Measurements from ENCODE around the gene GNB3. TPM values are rescaled to one million over a fixed set of nuclear protein-coding genes. Genes with fewer than 3 reads are reported as not detected.

The GNB3 gene
- total and polyA plus RNA-seq, 2 of the 4 experiments (the other 2 are of a cell fraction): 0.72 to 20.5 TPM

DNA sequence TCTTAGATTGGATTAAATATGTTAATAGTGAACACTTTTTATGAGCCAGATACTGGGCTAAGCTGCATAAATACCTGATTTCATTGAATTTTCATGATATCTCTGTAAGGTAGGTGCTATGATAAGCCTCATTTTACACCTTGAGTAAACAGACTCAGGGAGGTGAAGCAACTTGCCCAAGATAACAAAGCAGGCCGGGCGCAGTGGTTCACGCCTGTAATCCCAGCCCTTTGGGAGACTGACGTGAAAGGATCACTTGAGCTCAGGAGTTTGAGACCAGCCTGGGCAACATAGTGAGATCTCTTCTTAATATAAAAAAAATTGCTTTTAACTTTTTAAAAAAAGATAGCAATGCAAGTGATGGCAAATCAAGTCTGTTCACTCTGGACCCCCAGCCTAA is 1.4 kb downstream of the GNB3 start:
- Histone ChIP-seq H3K79me1 (ENCODE audit: low read depth in 1 of 2, low read length in 2 of 2) (peaks cover 3 to 7% of the 10 kb centered on the region in 2 experiments; a peak in 3 of 4 replicates), H3K9me3 (ENCODE audit: control insufficient read depth, insufficient read depth, low read length) (no peaks in the 10 kb centered on the region), H2AFZ (replicated peaks; ENCODE audit: low read length, poor library complexity) (no peak overlapping the region), H3K4me1 (ENCODE audit: control insufficient read depth, insufficient read depth, low read length) (no peaks in the 10 kb centered on the region), H4K8ac (ENCODE audit: low read depth in 2 of 2, low read length in 2 of 2) (no peak overlapping the region), H4K20me1 (ENCODE audit: insufficient read depth, low read length) (no peaks in the 10 kb centered on the region; the same call in 1 of the 2 replicates), H3K9ac (ENCODE audit: low read depth, low read length) (no peak overlapping the region), H2BK15ac (ENCODE audit: low read depth, low read length) (no peak overlapping the region), H2BK120ac (ENCODE audit: low read depth, low read length) (no peak overlapping the region), H4K91ac (ENCODE audit: insufficient read depth, low read depth, low read length) (no peak overlapping the region), H3K14ac (replicated peaks; ENCODE audit: low read depth, low read length) (no peak overlapping the region), H3K18ac (ENCODE audit: low read depth, low read length) (no peak overlapping the region), H2AK9ac (replicated peaks; ENCODE audit: low read depth, low read length, poor library complexity) (no peak overlapping the region), H3K23ac (ENCODE audit: low read depth, low read length) (no peak overlapping the region), H4K5ac (ENCODE audit: low read depth, low read length) (no peak overlapping the region), H2AK5ac (ENCODE audit: low read depth, low read length) (no peak overlapping the region), H3K4ac (ENCODE audit: low read depth, low read length) (no peak overlapping the region), H3K27ac (ENCODE audit: insufficient read depth, low read length) (no peak overlapping the region), H3K36me3 (ENCODE audit: control insufficient read depth, insufficient read depth, low read length) (peaks cover 76% of the 10 kb centered on the region), H2BK5ac (ENCODE audit: low read depth, low read length, poor library complexity, severe bottlenecking) (no peak overlapping the region), H3K4me2 (ENCODE audit: low read depth, low read length) (no peak overlapping the region), H3K4me3 (ENCODE audit: insufficient read depth, low read depth, low read length) (no peak overlapping the region), H3K9me1 (ENCODE audit: insufficient read depth, low read length) (no peaks in the 10 kb centered on the region), H3K56ac (ENCODE audit: extremely low read depth, insufficient read depth, low read length) (no peak overlapping the region), H3K27me3 (ENCODE audit: control insufficient read depth, insufficient read depth, low read length) (no peaks in the 10 kb centered on the region), H2BK20ac (ENCODE audit: low read depth, low read length) (no peak overlapping the region)
- TF ChIP-seq POLR2A (IDR thresholded peaks at IDR 0.05; ENCODE audit: low read depth, low read length) (no peak), MAZ (IDR thresholded peaks at IDR 0.05; ENCODE audit: borderline replicate concordance, low read depth, low read length) (no peak), MAFK (IDR thresholded peaks at IDR 0.05; ENCODE audit: low read depth, low read length) (no peak), SMC3 (IDR thresholded peaks at IDR 0.05; ENCODE audit: low read depth, low read length) (no peak), RCOR1 (IDR thresholded peaks at IDR 0.05; ENCODE audit: insufficient replicate concordance, low read length) (no peak), BHLHE40 (IDR thresholded peaks at IDR 0.05; ENCODE audit: low read depth, low read length) (no peak), MXI1 (IDR thresholded peaks at IDR 0.05; ENCODE audit: borderline replicate concordance, low read depth, low read length) (no peak), CTCF (conservative IDR thresholded peaks at IDR 0.05; ENCODE audit: low read depth, low read length) (no peak), CHD1 (IDR thresholded peaks at IDR 0.05; ENCODE audit: low read depth, low read length) (no peak), NFE2L2 (IDR thresholded peaks at IDR 0.05; ENCODE audit: low read depth, low read length) (no peak), RAD21 (IDR thresholded peaks at IDR 0.05; ENCODE audit: low read length) (no peak), RFX5 (IDR thresholded peaks at IDR 0.05; ENCODE audit: low read depth, low read length) (no peak), FOS (IDR thresholded peaks at IDR 0.05; ENCODE audit: low read depth, low read length) (no peak), CEBPB (IDR thresholded peaks at IDR 0.05; ENCODE audit: low read depth, low read length) (no peak)
- TF ChIP-seq, protein P1, sequence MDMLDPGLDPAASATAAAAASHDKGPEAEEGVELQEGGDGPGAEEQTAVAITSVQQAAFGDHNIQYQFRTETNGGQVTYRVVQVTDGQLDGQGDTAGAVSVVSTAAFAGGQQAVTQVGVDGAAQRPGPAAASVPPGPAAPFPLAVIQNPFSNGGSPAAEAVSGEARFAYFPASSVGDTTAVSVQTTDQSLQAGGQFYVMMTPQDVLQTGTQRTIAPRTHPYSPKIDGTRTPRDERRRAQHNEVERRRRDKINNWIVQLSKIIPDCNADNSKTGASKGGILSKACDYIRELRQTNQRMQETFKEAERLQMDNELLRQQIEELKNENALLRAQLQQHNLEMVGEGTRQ (IDR thresholded peaks at IDR 0.05; ENCODE audit: low read depth, low read length): no peak
- TF ChIP-seq, protein P2, sequence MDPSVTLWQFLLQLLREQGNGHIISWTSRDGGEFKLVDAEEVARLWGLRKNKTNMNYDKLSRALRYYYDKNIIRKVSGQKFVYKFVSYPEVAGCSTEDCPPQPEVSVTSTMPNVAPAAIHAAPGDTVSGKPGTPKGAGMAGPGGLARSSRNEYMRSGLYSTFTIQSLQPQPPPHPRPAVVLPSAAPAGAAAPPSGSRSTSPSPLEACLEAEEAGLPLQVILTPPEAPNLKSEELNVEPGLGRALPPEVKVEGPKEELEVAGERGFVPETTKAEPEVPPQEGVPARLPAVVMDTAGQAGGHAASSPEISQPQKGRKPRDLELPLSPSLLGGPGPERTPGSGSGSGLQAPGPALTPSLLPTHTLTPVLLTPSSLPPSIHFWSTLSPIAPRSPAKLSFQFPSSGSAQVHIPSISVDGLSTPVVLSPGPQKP (IDR thresholded peaks at IDR 0.05; ENCODE audit: borderline replicate concordance, low read depth, low read length): no peak
- ATAC-seq (ENCODE audit: low read depth) (no peak), DNase-seq (no peak)
- in situ Hi-C loops (cut with MboI; ENCODE audit: low sequenced_read_pairs) (no loop called here), intact Hi-C loops (cut with micrococcal nuclease) (no loop called here), dilution Hi-C loops (cut with HindIII; ENCODE audit: low sequenced_read_pairs, unreplicated experiment) (no loop called here)
- BruUV-seq (replicated peaks): no TSS peak
- WGBS, 2 experiments (ENCODE audit: extremely low coverage in 2 of 2, insufficient read length in 1 of 2): no CpG with 5 or more reads among the region's 4 CpGs
- CTCF ChIA-PET: interaction anchor here (1.3 kb wide), 1 partner anchor 11 kb away, joined by 3 read pairs; no protein-coding TSS in a partner anchor
- POLR2A ChIA-PET (ENCODE audit: unreplicated experiment): interaction anchor here (1.1 kb wide), 1 partner anchor 11 kb away, joined by 3 read pairs; no protein-coding TSS in a partner anchor
